HepG2 (cell line): ENCODE measurements around the gene UROS. TPM values are rescaled to one million over a fixed set of nuclear protein-coding genes. Genes with fewer than 3 reads are reported as not detected.

ENCODE experiments used
- ARID2 ChIP-seq: sonication (generic); formaldehyde crosslinking; IDR thresholded peaks from 2 replicates; pipeline ENCODE4 v1.8.1; 2022; ENCODE audit warnings: mild to moderate bottlenecking, missing genetic modification reagents, borderline replicate concordance
- CHD4 ChIP-seq: fragments of 200-600 bp; sonication (generic); IDR thresholded peaks from 2 replicates; pipeline ENCODE4 v1.7.0; 2017; ENCODE audit warnings: mild to moderate bottlenecking, low read length, borderline replicate concordance
- ELF4 ChIP-seq: sonication (generic); formaldehyde crosslinking; IDR thresholded peaks from 2 replicates; pipeline ENCODE4 v1.5.0; 2020; ENCODE audit warnings: missing genetic modification reagents, mild to moderate bottlenecking, moderate library complexity, borderline replicate concordance
- ESRRA ChIP-seq: sonication (generic); formaldehyde crosslinking; IDR thresholded peaks from 2 replicates; pipeline ENCODE4 v1.5.1; 2020; ENCODE audit warnings: mild to moderate bottlenecking, low read depth, missing genetic modification reagents
- FOXK1 ChIP-seq: sonication (generic); formaldehyde crosslinking; IDR thresholded peaks from 2 replicates; pipeline ENCODE4 v1.4.0; 2020; ENCODE audit warnings: low read depth, missing genetic modification reagents, borderline replicate concordance
- GPN1 ChIP-seq: sonication (generic); formaldehyde crosslinking; IDR thresholded peaks from 2 replicates; pipeline ENCODE4 v1.5.1; 2020; ENCODE audit warnings: missing genetic modification reagents, borderline replicate concordance
- KDM4B ChIP-seq: sonication (generic); formaldehyde crosslinking; IDR thresholded peaks from 2 replicates; pipeline ENCODE4 v1.4.0; 2020; ENCODE audit warnings: missing genetic modification reagents
- MIER2 ChIP-seq: IDR thresholded peaks from 2 replicates; pipeline ENCODE4 v1.6.1; 2016; ENCODE audit warnings: missing biosample characterization, missing genetic modification reagents
- MIXL1 ChIP-seq: IDR thresholded peaks from 2 replicates; pipeline ENCODE4 v1.6.1; 2016
- NR2C2 ChIP-seq: sonication (generic); formaldehyde crosslinking; IDR thresholded peaks from 2 replicates; pipeline ENCODE4 v1.4.0; 2020; ENCODE audit warnings: missing genetic modification reagents, mild to moderate bottlenecking, moderate library complexity, borderline replicate concordance
- SMAD1 ChIP-seq: sonication (generic); formaldehyde crosslinking; IDR thresholded peaks from 2 replicates; pipeline ENCODE4 v1.4.0; 2020; ENCODE audit warnings: missing genetic modification reagents, low read depth, mild to moderate bottlenecking, borderline replicate concordance
- SNRNP70 ChIP-seq: fragments of 200-400 bp; formaldehyde crosslinking; IDR thresholded peaks from 2 replicates; pipeline ENCODE4 v1.6.1; 2017; ENCODE audit warnings: mild to moderate bottlenecking, low read depth, low read length, moderate library complexity
- TRIM24 ChIP-seq: sonication (generic); formaldehyde crosslinking; IDR thresholded peaks from 2 replicates; pipeline ENCODE4 v1.8.0; 2022; ENCODE audit warnings: mild to moderate bottlenecking, missing genetic modification reagents
- ZBTB20 ChIP-seq: sonication (generic); formaldehyde crosslinking; IDR thresholded peaks from 2 replicates; pipeline ENCODE4 v1.8.1; 2023; ENCODE audit warnings: missing genetic modification reagents, low read depth, mild to moderate bottlenecking, borderline replicate concordance
- ZMYM3 ChIP-seq: sonication (generic); formaldehyde crosslinking; IDR thresholded peaks from 2 replicates; pipeline ENCODE4 v1.5.1; 2020; ENCODE audit warnings: mild to moderate bottlenecking, missing genetic modification reagents
- ZSCAN12 ChIP-seq: sonication (generic); formaldehyde crosslinking; IDR thresholded peaks from 2 replicates; pipeline ENCODE4 v1.9.0; 2021; ENCODE audit warnings: mild to moderate bottlenecking, missing genetic modification reagents
- polyA plus RNA-seq, 8 experiments: library from polyadenylated mRNA; depleted of rRNA in 3 of 8; stranded (reverse) in 7 of 8; unstranded in 1 of 8; fragments of >200 nt; fragmentation: Illumina TruSeq in 4 of 8; extraction: Trizol in 4 of 8; gene quantifications; 2 replicates each; pipeline versions ENCODE4 v1.2.1 to v1.2.3, GENCODE V29; 2011 to 2016; ENCODE audit warnings: low read depth in 4 of 8, missing spikeins in 1 of 8, mixed read lengths in 1 of 8; ENCODE audit not compliant: insufficient read depth in 1 of 8
- total RNA-seq, 5 experiments: library from RNA; depleted of rRNA; stranded (reverse); fragments of >200 nt; fragmentation: Illumina TruSeq; extraction: Trizol; gene quantifications; 2 replicates each; pipeline ENCODE4 v1.2.3, GENCODE V29; 2016; ENCODE audit warnings: low read depth in 1 of 5
- TF ChIP-seq, protein P1 (sequence below): sonication (generic); formaldehyde crosslinking; IDR thresholded peaks from 2 replicates; pipeline ENCODE4 v1.4.0; 2020; ENCODE audit warnings: missing genetic modification reagents, mild to moderate bottlenecking, borderline replicate concordance
- TF ChIP-seq, protein P2 (sequence below): sonication (generic); formaldehyde crosslinking; IDR thresholded peaks from 2 replicates; pipeline ENCODE4 v1.5.1; 2020; ENCODE audit warnings: mild to moderate bottlenecking, missing genetic modification reagents, borderline replicate concordance
- TF ChIP-seq, protein P3 (sequence below): IDR thresholded peaks from 2 replicates; pipeline ENCODE4 v1.6.1; 2012; ENCODE audit warnings: low read length, improper control_type of control experiment
- TF ChIP-seq, protein P4 (sequence below), 2 experiments: sonication (generic) in 1 of 2; formaldehyde crosslinking in 1 of 2; IDR thresholded peaks; 2 replicates each; pipeline versions ENCODE4 v1.4.0 to v1.6.1; 2018 to 2020; ENCODE audit warnings: missing genetic modification reagents in 2 of 2, borderline replicate concordance in 1 of 2, low read depth in 1 of 2, mild to moderate bottlenecking in 1 of 2, missing biosample characterization in 1 of 2

UROS gene
- total and polyA plus RNA-seq, 2 of the 13 experiments (the other 11 are each of a cell fraction or from before 2014, with no cell fraction given), result 14.8 to 49.9 TPM

DNA sequence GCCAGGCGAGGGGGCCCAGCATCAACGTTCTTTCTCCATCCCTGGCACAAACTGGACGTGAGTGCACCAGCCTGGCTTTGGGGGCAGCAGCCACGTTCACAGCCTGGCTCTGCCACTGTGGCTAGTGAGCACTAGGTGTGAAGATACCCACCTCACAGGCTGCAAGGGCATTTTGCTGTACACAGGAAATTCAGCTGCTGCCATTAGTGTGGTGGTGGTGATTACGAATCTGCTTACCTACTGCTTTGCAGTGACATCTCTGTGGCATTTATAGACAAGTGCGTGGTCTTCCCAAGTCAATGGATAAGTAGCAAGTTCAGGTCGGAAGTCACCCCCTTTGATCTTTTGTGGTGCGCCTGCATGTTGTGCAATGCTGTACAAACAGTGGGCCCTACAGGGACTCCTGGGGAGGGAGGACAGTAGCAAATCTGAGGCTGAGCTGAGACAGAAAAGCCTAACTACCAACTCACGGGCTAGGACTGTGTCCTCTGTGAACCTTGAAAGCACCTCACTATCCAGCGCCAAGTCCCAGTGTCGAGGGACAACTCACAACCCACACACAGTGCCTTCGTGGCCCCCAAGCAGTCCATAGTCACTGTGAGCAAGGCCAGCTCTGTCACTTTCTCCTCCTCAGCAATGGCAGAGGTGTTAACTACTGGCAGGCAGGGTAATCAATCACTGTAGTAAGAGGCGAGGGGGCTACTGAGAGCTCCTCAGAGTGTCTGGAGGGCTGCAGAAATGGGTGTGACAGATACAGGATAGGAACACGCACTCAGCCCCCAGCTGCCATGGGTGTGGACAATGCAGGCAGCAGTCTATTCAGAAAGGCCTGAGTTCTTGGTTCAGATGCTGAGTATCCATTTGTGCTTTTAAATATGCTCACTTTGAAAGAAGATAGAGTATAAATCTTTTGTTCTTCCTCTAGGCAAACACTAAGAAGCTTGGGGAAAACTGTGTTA is 30.4 kb downstream of the UROS start (continued):
- TF ChIP-seq, protein P1, sequence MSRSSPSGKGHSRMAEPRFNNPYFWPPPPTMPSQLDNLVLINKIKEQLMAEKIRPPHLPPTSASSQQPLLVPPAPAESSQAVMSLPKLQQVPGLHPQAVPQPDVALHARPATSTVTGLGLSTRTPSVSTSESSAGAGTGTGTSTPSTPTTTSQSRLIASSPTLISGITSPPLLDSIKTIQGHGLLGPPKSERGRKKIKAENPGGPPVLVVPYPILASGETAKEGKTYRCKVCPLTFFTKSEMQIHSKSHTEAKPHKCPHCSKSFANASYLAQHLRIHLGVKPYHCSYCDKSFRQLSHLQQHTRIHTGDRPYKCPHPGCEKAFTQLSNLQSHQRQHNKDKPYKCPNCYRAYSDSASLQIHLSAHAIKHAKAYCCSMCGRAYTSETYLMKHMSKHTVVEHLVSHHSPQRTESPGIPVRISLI (CRISPR knock-in tag), result peak; percentile 64
- TF ChIP-seq ZSCAN12 (CRISPR knock-in tag) (no peak), SMAD1 (CRISPR knock-in tag) (peak; percentile 92; the same call in 1 of the 2 replicates), TRIM24 (CRISPR knock-in tag) (peak; percentile 85), KDM4B (CRISPR knock-in tag) (peak; percentile 75; the same call in 1 of the 2 replicates), ZBTB20 (peak; percentile 81; the same call in 1 of the 2 replicates), GPN1 (CRISPR knock-in tag) (no peak), ESRRA (CRISPR knock-in tag) (no peak), FOXK1 (CRISPR knock-in tag) (peak; percentile 88; the same call in 1 of the 2 replicates), CHD4 (no peak), ELF4 (CRISPR knock-in tag) (no peak), ZMYM3 (peak; percentile 82), NR2C2 (CRISPR knock-in tag) (peak; percentile 85), ARID2 (CRISPR knock-in tag) (no peak), SNRNP70 (no peak), MIER2 (CRISPR knock-in tag) (peak; percentile 67; the same call in 1 of the 2 replicates), MIXL1 (CRISPR knock-in tag) (peak; percentile 91)
- TF ChIP-seq, protein P2, sequence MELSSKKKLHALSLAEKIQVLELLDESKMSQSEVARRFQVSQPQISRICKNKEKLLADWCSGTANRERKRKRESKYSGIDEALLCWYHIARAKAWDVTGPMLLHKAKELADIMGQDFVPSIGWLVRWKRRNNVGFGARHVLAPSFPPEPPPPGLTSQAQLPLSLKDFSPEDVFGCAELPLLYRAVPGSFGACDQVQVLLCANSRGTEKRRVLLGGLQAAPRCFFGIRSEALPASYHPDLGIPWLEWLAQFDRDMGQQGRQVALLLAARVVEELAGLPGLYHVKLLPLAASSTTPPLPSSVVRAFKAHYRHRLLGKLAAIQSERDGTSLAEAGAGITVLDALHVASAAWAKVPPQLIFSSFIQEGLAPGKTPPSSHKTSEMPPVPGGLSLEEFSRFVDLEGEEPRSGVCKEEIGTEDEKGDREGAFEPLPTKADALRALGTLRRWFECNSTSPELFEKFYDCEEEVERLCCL (CRISPR knock-in tag), result no peak
- TF ChIP-seq, protein P3, sequence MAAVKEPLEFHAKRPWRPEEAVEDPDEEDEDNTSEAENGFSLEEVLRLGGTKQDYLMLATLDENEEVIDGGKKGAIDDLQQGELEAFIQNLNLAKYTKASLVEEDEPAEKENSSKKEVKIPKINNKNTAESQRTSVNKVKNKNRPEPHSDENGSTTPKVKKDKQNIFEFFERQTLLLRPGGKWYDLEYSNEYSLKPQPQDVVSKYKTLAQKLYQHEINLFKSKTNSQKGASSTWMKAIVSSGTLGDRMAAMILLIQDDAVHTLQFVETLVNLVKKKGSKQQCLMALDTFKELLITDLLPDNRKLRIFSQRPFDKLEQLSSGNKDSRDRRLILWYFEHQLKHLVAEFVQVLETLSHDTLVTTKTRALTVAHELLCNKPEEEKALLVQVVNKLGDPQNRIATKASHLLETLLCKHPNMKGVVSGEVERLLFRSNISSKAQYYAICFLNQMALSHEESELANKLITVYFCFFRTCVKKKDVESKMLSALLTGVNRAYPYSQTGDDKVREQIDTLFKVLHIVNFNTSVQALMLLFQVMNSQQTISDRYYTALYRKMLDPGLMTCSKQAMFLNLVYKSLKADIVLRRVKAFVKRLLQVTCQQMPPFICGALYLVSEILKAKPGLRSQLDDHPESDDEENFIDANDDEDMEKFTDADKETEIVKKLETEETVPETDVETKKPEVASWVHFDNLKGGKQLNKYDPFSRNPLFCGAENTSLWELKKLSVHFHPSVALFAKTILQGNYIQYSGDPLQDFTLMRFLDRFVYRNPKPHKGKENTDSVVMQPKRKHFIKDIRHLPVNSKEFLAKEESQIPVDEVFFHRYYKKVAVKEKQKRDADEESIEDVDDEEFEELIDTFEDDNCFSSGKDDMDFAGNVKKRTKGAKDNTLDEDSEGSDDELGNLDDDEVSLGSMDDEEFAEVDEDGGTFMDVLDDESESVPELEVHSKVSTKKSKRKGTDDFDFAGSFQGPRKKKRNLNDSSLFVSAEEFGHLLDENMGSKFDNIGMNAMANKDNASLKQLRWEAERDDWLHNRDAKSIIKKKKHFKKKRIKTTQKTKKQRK, result no peak
- TF ChIP-seq, protein P4, sequence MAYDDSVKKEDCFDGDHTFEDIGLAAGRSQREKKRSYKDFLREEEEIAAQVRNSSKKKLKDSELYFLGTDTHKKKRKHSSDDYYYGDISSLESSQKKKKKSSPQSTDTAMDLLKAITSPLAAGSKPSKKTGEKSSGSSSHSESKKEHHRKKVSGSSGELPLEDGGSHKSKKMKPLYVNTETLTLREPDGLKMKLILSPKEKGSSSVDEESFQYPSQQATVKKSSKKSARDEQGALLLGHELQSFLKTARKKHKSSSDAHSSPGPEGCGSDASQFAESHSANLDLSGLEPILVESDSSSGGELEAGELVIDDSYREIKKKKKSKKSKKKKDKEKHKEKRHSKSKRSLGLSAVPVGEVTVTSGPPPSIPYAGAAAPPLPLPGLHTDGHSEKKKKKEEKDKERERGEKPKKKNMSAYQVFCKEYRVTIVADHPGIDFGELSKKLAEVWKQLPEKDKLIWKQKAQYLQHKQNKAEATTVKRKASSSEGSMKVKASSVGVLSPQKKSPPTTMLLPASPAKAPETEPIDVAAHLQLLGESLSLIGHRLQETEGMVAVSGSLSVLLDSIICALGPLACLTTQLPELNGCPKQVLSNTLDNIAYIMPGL (CRISPR knock-in tag; IDR thresholded peaks at IDR 0.05; ENCODE audit: borderline replicate concordance in 1 of 2, low read depth in 1 of 2), result peak; percentile 43 to 59; a peak in 1 of 4 replicates
